Endothelial cell of umbilical vein (primary cell): ENCODE results near the gene TULP4.

Experiments used
- EZH2 ChIP-seq: IDR thresholded peaks from 2 replicates; pipeline ENCODE4 v1.6.1; 2012; ENCODE audit warnings: borderline replicate concordance, low read depth, mild to moderate bottlenecking, moderate library complexity, low read length, inconsistent platforms; ENCODE audit not compliant: severe bottlenecking
- FOS ChIP-seq: IDR thresholded peaks from 2 replicates; pipeline ENCODE4 v1.6.1; 2011; ENCODE audit warnings: mild to moderate bottlenecking, low read length, moderate library complexity, borderline replicate concordance; ENCODE audit not compliant: insufficient read depth
- GATA2 ChIP-seq: IDR thresholded peaks from 2 replicates; pipeline ENCODE4 v1.7.0; 2011; ENCODE audit warnings: low read depth, mild to moderate bottlenecking, moderate library complexity, mixed read lengths, low read length; ENCODE audit not compliant: insufficient read length, insufficient read depth
- JUN ChIP-seq: IDR thresholded peaks from 2 replicates; pipeline ENCODE4 v1.6.1; 2011; ENCODE audit warnings: borderline replicate concordance, low read depth; ENCODE audit not compliant: insufficient read length, insufficient read depth
- MYC ChIP-seq: IDR thresholded peaks from one replicate; pipeline ENCODE4 v1.6.1; 2011; ENCODE audit warnings: mild to moderate bottlenecking, low read depth, low read length
- POLR2A ChIP-seq: IDR thresholded peaks from 2 replicates; pipeline ENCODE4 v1.6.1; 2012; ENCODE audit warnings: low read depth, mild to moderate bottlenecking, control low read depth, low read length
- POLR2AphosphoS5 ChIP-seq: IDR thresholded peaks from 2 replicates; pipeline ENCODE4 v1.6.1; 2012; ENCODE audit warnings: low read depth, mild to moderate bottlenecking, control low read depth, low read length, moderate library complexity; ENCODE audit not compliant: insufficient read depth
- TF ChIP-seq, protein P1 (sequence below), 2 donors: IDR thresholded peaks; 1 replicate in 1 of 2; 2 replicates in 1 of 2; pipeline ENCODE4 v1.5.1; 2011; ENCODE audit warnings: low read length in 2 of 2, mild to moderate bottlenecking in 2 of 2, moderate library complexity in 2 of 2, control low read depth in 1 of 2, inconsistent platforms in 1 of 2, low read depth in 1 of 2; ENCODE audit not compliant: insufficient read depth in 1 of 2; ENCODE audit errors: extremely low read depth in 1 of 2
- TF ChIP-seq, protein P2 (sequence below): IDR thresholded peaks from 2 replicates; pipeline ENCODE4 v1.6.1; 2011; ENCODE audit not compliant: insufficient read depth, insufficient read length

GRCh38 chr6:158332237-158332636 lies 20.0 kb downstream of the TULP4 start:
- TF ChIP-seq POLR2A (no peak), EZH2 (no peak), POLR2AphosphoS5 (no peak), JUN (no peak), GATA2 (no peak), MYC (no peak), FOS (no peak)
- TF ChIP-seq, protein P1, sequence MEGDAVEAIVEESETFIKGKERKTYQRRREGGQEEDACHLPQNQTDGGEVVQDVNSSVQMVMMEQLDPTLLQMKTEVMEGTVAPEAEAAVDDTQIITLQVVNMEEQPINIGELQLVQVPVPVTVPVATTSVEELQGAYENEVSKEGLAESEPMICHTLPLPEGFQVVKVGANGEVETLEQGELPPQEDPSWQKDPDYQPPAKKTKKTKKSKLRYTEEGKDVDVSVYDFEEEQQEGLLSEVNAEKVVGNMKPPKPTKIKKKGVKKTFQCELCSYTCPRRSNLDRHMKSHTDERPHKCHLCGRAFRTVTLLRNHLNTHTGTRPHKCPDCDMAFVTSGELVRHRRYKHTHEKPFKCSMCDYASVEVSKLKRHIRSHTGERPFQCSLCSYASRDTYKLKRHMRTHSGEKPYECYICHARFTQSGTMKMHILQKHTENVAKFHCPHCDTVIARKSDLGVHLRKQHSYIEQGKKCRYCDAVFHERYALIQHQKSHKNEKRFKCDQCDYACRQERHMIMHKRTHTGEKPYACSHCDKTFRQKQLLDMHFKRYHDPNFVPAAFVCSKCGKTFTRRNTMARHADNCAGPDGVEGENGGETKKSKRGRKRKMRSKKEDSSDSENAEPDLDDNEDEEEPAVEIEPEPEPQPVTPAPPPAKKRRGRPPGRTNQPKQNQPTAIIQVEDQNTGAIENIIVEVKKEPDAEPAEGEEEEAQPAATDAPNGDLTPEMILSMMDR (IDR thresholded peaks at IDR 0.05; ENCODE audit: extremely low read depth in 1 of 2, insufficient read depth in 1 of 2, low read depth in 1 of 2, low read length in 2 of 2) = no peak
- TF ChIP-seq, protein P2, sequence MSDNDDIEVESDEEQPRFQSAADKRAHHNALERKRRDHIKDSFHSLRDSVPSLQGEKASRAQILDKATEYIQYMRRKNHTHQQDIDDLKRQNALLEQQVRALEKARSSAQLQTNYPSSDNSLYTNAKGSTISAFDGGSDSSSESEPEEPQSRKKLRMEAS = no peak
